Keratinocyte (primary cell): Measurements from ENCODE around the gene C12orf60. TPM values are rescaled to one million over a fixed set of nuclear protein-coding genes. Genes with fewer than 3 reads are reported as not detected.

Source experiments
- DNase-seq: peaks from one replicate; pipeline ENCODE4 v3.0.0-alpha.2; 2011; ENCODE audit warnings: low read depth, missing footprints, low spot score
- FAIRE-seq: peaks from 2 replicates; lab custom pipeline; 2011; peaks lifted over from hg19 to GRCh38; lab: Jason Lieb, UNC
- H2AFZ ChIP-seq: 2 replicates; pipeline ENCODE4 v1.6.0; 2012; ENCODE audit warnings: low read length, control low read depth, inconsistent platforms; ENCODE audit not compliant: control insufficient read depth
- H3K27ac ChIP-seq: 2 replicates; pipeline ENCODE4 v1.5.1; 2011; ENCODE audit warnings: low read length; ENCODE audit not compliant: control insufficient read depth, insufficient read depth
- H3K27me3 ChIP-seq: 3 replicates; pipeline ENCODE4 v1.6.0; 2011; ENCODE audit warnings: low read length; ENCODE audit not compliant: control insufficient read depth, insufficient read depth; ENCODE audit errors: extremely low read depth
- H3K36me3 ChIP-seq, 2 experiments: 2 replicates in 1 of 2; 3 replicates in 1 of 2; pipeline ENCODE4 v1.5.1; 2011; ENCODE audit warnings: low read length in 2 of 2, mild to moderate bottlenecking in 1 of 2; ENCODE audit not compliant: control insufficient read depth in 2 of 2, insufficient read depth in 2 of 2; ENCODE audit errors: extremely low read depth in 1 of 2
- H3K4me1 ChIP-seq: 3 replicates; pipeline ENCODE4 v1.5.1; 2011; ENCODE audit warnings: low read length; ENCODE audit not compliant: control insufficient read depth, insufficient read depth; ENCODE audit errors: extremely low read depth
- H3K4me2 ChIP-seq: 3 replicates; pipeline ENCODE4 v1.6.0; 2011; ENCODE audit warnings: low read depth, low read length; ENCODE audit not compliant: control insufficient read depth, insufficient read depth; ENCODE audit errors: extremely low read depth
- H3K4me3 ChIP-seq, 3 experiments: fragments of 200-600 bp in 1 of 3; sonication (generic) in 1 of 3; 2 replicates in 2 of 3; 3 replicates in 1 of 3; pipeline ENCODE4 v1.5.1; 2011 to 2016; ENCODE audit warnings: low read length in 3 of 3, mild to moderate bottlenecking in 3 of 3, control low read depth in 2 of 3, inconsistent platforms in 1 of 3, low read depth in 1 of 3, mixed read lengths in 1 of 3, mixed run types in 1 of 3, moderate library complexity in 1 of 3; ENCODE audit not compliant: control insufficient read depth in 2 of 3, insufficient read depth in 2 of 3; ENCODE audit errors: extremely low read depth in 1 of 3
- H3K79me2 ChIP-seq: 2 replicates; pipeline ENCODE4 v1.6.0; 2012; ENCODE audit warnings: low read length; ENCODE audit not compliant: control insufficient read depth, insufficient read depth
- H3K9ac ChIP-seq: 3 replicates; pipeline ENCODE4 v1.6.0; 2011; ENCODE audit warnings: low read length; ENCODE audit not compliant: control insufficient read depth, insufficient read depth; ENCODE audit errors: extremely low read depth
- H3K9me1 ChIP-seq: 3 replicates; pipeline ENCODE4 v1.6.0; 2011; ENCODE audit warnings: low read length; ENCODE audit not compliant: control insufficient read depth, insufficient read depth; ENCODE audit errors: extremely low read depth
- H3K9me3 ChIP-seq: 2 replicates; pipeline ENCODE4 v1.5.1; 2012; ENCODE audit warnings: low read depth, low read length; ENCODE audit not compliant: control insufficient read depth
- H4K20me1 ChIP-seq: 3 replicates; pipeline ENCODE4 v1.6.0; 2011; ENCODE audit warnings: low read length; ENCODE audit not compliant: control insufficient read depth, insufficient read depth; ENCODE audit errors: extremely low read depth
- CTCF ChIP-seq, 3 experiments: IDR thresholded peaks in 1 of 3; conservative IDR thresholded peaks in 1 of 3; optimal IDR thresholded peaks in 1 of 3; 2 replicates in 2 of 3; 3 replicates in 1 of 3; pipeline versions ENCODE3 to v1.5.1; 2011; ENCODE audit warnings: low read length in 3 of 3, mild to moderate bottlenecking in 3 of 3, moderate library complexity in 2 of 3, control low read depth in 1 of 3, inconsistent platforms in 1 of 3; ENCODE audit not compliant: insufficient read depth in 2 of 3; ENCODE audit errors: extremely low read depth in 1 of 3
- EZH2 ChIP-seq: IDR thresholded peaks from one replicate; pipeline ENCODE4 v1.6.1; 2012; ENCODE audit warnings: inconsistent platforms, mild to moderate bottlenecking, low read length, moderate library complexity
- dilution Hi-C: fragments of 300-500 bp; cut with MboI; formaldehyde crosslinking; loops from one replicate; pipeline ENCODE4 v1.7.0; 2020; ENCODE audit warnings: low sequenced_read_pairs; ENCODE audit not compliant: extremely low pct_ligation_motif_present
- polyA plus RNA-seq, 5 experiments: library from polyadenylated mRNA; depleted of rRNA in 3 of 5; stranded (reverse) in 3 of 5; stranded (forward) in 1 of 5; unstranded in 1 of 5; fragments of >200 nt; gene quantifications; 1 replicate in 1 of 5; 2 replicates in 3 of 5; 3 replicates in 1 of 5; pipeline versions ENCODE4 v1.2.1 to v1.2.3, GENCODE V29; 2011 to 2012; ENCODE audit warnings: missing spikeins in 2 of 5, low read depth in 1 of 5, low replicate concordance in 1 of 5

Gene C12orf60
- polyA plus RNA-seq, 1 donor (not counting 4 experiments of a cell fraction or from before 2014, with no cell fraction given): 3.2 TPM

GRCh38 chr12:14852880-14853279 lies 49.4 kb downstream of the C12orf60 start:
- no peak overlapping the region for H3K4me2 ChIP-seq
- no peaks in the 10 kb centered on the region for H3K9me3 ChIP-seq
- no peak overlapping the region for H3K4me3 ChIP-seq
- no peaks in the 10 kb centered on the region for H3K36me3 ChIP-seq
- dilution Hi-C loops: no loop called here
- H2AFZ ChIP-seq: no peak overlapping the region
- TF ChIP-seq EZH2 (no peak), CTCF (optimal IDR thresholded peaks at IDR 0.05 in 1 of 3, IDR thresholded peaks at IDR 0.05 in 1 of 3, conservative IDR thresholded peaks at IDR 0.05 in 1 of 3; ENCODE audit: extremely low read depth in 1 of 3, insufficient read depth in 2 of 3, low read length in 3 of 3) (no peak)
- no peaks in the 10 kb centered on the region for H4K20me1 ChIP-seq
- H3K79me2 ChIP-seq: no peaks in the 10 kb centered on the region
- H3K27me3 ChIP-seq: no peaks in the 10 kb centered on the region
- H3K4me1 ChIP-seq: peaks cover 26% of the 10 kb centered on the region
- H3K9me1 ChIP-seq: no peaks in the 10 kb centered on the region
- H3K9ac ChIP-seq: no peak overlapping the region
- no peak for DNase-seq
- no peak overlapping the region for H3K27ac ChIP-seq
- FAIRE-seq: no peak

GRCh38 chr12:14853961-14854360 lies 50.5 kb downstream of the C12orf60 start:
- peaks cover 26% of the 10 kb centered on the region for H3K4me1 ChIP-seq
- TF ChIP-seq CTCF (optimal IDR thresholded peaks at IDR 0.05 in 1 of 3, IDR thresholded peaks at IDR 0.05 in 1 of 3, conservative IDR thresholded peaks at IDR 0.05 in 1 of 3; ENCODE audit: extremely low read depth in 1 of 3, insufficient read depth in 2 of 3, low read length in 3 of 3): no peak
- no peak for TF ChIP-seq EZH2
- dilution Hi-C loops: no loop called here
- FAIRE-seq (no peak), DNase-seq (no peak)
- H2AFZ ChIP-seq: no peak overlapping the region
- H3K79me2 ChIP-seq: no peaks in the 10 kb centered on the region
- no peak overlapping the region for H3K27ac ChIP-seq
- H3K4me3 ChIP-seq: no peak overlapping the region
- no peak overlapping the region for H3K9ac ChIP-seq
- H3K9me3 ChIP-seq: no peaks in the 10 kb centered on the region
- H4K20me1 ChIP-seq: no peaks in the 10 kb centered on the region
- no peaks in the 10 kb centered on the region for H3K9me1 ChIP-seq
- no peak overlapping the region for H3K4me2 ChIP-seq
- no peaks in the 10 kb centered on the region for H3K27me3 ChIP-seq
- no peaks in the 10 kb centered on the region for H3K36me3 ChIP-seq
